Effector CD4-positive, alpha-beta T cell (primary cell): ENCODE results near the gene PLCB4.
"Not testable (repeated sequence)": the region's sequence is repeated elsewhere in the genome, so short reads cannot be mapped to it uniquely, and the experiment has no call there.

ENCODE experiments used
- DNase-seq: peaks from one replicate; pipeline ENCODE4 v3.0.0-alpha.2; 2020

PLCB4 gene

DNA sequence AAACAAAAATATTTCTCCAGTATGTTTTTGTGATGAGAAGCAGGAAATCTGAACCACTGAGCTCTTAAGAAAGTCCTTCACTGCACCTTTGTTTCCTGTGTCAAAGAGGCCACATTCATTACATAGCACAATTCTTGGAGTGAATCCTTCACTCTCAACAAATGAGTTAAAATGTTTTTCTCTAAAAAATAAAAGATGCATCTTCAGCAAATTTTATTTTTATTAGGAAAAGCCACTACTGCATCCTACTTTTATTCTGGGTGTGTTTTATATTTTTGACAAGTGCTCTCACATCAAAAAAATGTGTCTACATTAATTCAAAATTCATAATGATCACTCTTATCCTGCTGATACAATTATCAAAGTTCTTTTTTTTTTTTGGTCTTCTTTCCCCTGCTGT is 76.3 kb downstream of the PLCB4 start:
- no peak for DNase-seq

DNA sequence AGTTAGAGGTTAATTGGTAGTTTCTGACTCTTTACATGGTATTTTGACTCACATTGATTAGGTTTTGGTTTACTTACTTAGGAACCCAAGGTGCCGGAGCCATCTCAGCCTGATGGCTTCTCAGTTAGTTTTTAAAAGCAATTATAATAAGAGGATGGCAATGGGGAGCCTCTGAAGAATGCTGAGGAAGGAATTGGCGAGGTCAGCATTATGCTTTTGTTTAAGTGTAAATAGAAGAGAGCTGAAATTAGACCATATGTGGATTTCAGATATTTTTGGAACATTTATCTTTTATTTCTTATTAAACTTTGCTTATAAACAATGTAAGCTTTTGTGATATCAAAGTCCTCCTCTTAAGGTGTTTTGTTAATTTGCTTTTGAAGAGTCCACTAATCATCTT is 77.8 kb downstream of the PLCB4 start:
- DNase-seq = no peak

DNA sequence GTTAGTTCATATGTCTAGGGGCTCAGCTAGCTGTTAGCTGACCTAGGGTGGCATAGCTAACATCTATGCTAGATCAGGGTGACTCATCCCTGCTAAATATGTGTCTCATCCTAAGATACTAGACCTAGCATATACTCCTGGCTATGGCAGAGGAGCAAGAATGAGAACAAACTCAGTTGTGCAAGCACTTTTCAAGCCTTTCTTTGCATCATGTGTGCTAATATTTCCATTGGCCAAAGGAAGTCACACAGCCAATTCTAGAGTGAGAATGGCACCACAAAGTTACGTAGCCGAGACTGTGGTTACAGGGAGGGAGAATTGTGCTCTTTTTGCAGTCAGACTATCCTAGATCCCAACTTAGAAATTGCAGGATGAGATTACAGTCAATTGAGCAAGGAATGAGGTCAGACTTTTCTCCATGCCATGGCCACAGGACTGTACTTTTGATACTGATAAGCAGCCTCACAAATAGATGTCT is 78.7 kb downstream of the PLCB4 start:
- no peak for DNase-seq

- no peak for DNase-seq
Measured at GRCh38 chr20:9148291-9148690, 79.4 kb downstream of the PLCB4 start.

DNA sequence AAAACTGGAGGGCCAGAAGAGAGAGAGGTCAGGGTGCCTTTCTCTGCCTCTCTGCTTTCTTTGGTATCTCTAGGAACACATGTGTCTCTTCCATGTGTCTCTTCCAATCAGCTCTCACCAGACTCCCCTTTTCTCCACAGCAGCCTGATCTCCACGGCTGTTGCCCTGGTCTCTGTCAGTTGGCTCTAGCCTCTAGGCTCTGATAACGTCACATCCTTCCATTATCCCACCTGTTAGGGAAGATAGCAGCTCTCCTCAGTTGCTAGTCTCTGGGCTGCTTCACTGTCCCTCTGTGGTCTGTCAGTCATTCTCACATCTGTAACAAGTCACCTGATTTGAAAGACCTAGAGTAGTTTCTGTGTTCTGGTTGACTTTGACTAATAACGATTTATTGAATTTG is 80.2 kb downstream of the PLCB4 start:
- no peak for DNase-seq

DNA sequence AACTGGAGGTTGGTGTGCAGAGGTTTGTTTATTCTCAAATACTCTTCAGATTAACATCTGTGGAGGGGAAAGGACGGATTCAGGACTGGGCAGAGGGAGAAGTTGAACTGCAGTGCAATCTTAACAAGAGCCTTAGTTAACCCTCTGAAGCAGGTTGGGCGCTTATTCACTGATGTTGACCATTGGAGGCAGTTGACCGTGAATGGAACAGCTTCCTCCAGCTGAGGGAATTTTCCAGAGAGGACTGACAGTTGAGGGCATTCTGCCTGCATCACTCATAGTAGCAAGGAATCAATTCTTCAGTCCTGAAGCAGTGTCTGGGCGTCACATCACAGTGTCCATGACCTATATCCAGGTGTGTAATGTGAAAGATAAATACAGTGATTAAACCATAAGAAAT is 80.9 kb downstream of the PLCB4 start:
- DNase-seq = no peak

DNA sequence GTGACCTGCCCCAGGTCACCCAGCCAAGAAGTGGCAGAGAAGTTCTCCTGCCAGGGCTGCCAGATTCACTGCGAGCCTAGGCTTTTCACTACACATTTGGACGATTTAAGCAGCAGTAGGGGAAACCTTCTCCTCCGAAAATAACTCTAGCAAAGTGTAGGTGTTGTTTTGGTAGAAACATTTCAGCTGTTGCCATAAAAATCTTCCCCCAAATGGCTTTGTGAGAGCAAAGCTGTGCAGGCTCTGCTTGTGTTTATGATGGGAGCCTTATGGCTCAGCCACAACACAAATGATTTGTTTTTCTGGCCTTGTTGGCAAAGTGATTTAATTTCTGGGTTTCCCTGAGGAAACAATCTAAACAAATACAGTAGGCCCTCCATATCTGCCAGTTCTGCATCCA is 81.8 kb downstream of the PLCB4 start:
- DNase-seq = no peak

DNA sequence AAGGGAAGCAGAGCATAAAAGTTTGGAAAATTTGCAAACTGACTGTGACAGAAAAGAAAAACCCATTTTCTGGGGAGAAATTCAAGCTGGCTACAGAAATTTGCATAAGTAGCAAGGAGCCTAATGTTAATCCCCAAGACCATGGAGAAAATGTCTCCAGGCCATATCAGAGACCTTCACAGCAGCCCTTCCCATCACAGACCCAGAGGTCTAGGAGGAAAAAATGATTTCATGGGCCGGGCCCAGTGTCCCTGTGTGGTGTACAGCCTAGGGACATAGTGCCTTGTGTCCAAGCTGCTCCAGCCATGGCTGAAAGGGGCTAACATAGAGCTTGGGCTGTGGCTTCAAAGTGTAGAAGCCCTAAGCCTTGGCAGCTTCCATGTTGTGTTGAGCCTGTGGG is 83.3 kb downstream of the PLCB4 start:
- not testable (repeated sequence) for DNase-seq

- DNase-seq = no peak
Measured at GRCh38 chr20:9154464-9155024, 85.7 kb downstream of the PLCB4 start.

DNA sequence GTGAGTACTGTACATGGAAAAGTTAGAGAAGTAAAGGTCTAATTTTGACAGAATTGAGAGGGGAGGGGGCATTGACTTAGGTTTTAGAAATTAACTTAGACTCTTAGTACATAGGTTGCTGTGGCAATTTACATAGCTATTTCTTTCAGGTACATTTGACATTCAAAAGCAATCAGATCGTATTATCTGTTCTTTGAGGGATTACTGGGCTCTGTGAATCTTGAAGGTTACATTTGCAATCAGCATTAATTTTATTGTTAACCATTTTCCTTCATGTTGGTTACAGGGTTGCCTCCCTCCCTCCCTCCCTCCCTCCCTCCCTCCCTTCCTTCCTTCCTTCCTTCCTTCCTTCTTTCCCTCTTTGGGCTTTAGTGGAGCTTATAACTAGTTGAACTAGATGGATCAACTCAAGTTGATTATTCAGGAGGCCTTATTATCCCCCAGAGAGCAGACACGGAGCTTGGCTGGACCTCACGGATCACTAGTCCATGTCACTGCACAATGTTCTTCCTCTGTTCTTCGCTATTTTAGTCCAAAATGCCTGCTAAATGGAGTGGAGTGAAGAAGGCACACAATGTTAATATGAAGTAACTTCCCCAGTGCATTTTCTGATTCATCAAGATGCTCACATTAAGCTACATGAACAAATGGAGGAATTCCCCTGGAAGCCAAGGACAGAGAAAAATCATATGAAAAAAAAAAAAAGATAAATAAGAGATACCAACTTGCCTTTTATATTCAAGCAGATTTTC is 87.8 kb downstream of the PLCB4 start:
- no peak for DNase-seq

GRCh38 chr20:9160331-9160730 is 91.4 kb downstream of the PLCB4 start:
- DNase-seq = no peak

- no peak for DNase-seq
Measured at GRCh38 chr20:9160757-9161156, 91.9 kb downstream of the PLCB4 start.

DNA sequence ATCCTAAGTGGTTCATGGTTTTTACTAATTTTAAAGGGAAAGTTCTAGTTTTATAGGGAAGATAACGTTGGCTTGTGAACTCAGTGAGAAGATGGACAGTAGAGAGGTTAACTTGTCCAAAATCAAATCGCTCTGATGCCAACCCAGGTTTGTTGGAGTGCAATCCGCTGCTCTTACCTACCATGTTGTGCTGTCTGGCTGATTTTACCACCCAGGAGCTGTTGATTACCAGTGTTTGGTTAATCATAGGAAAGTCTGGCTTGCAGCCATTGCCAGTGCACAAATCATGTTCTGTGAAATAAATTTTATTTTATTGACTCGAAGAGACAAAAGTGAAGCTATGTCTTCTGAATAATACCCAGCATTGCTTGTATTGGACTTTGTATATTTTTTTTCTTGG is 92.4 kb downstream of the PLCB4 start:
- no peak for DNase-seq

DNA sequence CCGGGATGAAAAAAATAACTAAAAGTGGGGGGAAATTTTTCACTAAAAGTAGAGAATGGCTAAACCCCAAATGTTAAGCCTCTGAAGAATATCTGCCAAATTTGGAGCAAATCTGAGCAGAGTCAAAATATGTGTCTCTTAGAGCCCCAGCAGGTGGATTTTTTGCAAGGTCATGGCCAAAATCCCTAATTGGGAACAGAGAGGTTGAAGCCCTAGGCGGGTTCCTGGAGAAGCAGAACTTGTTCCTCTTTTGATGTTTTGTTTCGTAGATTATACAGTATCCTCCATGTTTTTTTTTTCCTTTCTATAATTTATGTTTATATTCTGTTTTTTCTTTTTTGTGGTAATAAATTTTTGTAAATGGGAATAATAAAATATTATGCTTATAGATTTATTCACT is 94.4 kb downstream of the PLCB4 start:
- DNase-seq = no peak

DNA sequence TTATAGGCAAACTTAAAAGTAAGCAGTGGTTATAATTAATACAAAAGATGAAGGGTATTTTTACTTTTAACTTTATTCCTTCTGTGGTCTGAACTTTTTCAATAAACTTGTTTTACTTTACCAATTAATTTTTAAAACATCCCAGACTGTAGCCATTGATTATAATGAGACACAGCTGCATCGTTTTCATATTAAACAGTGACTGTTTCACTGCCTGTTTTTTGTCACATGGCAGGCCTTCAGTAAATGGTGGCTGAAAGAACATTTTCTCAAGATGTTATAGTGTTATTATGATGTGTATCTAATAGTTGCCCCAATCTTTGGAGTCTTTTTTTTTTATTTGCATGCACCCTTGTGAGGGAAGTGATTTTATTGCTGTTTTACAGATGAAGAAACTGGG is 95.1 kb downstream of the PLCB4 start:
- no peak for DNase-seq

DNA sequence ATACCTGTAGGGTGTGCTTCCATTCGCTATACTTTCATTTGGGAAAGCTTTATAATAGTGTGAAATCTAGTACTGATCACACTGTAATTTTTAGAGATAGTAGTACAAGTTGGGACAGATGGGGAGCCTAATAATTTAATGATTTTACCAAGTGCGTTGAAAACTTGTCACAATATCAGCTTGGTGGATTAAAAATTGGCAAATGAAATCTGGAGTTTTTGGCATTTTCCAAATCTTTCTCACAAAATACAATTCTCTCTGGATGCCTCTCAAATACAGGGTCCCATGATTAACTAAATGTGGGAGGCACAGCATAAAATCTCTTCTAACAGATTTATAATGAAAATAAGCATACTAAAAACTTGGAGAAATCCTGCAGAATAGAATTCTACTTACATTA is 96.4 kb downstream of the PLCB4 start:
- DNase-seq = no peak

DNA sequence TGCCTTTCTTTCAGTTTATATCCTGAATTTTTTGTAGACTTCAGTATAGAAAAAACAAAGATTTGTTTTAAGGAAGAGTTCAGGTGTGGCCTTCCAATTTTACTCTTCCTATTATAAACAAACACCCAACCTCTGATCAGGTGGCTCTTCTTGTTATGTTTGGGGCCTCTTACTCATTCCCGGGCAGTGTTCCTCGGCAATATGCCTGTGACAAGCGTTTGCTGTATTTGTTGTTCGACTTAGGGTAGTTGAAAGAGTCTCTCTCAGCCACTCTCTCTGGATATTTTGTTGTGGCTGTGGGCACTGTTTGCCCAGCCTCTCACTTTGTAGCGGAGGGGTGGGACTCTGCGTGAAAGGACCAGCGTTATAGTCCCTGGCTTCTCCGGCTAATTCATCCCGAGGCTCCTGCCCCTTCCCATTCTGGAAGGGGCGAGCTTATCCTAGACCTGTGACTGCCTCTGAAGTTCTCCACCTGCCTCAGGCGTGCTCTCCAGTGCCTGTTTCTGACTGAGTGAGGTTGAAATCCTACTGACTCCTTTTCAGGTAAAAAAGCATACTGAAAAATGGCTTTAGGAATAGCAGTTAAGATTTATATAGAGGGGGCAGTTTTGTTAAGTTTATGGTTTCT is 97.4 kb downstream of the PLCB4 start:
- DNase-seq = no peak

- DNase-seq = no peak
Measured at GRCh38 chr20:9169409-9169808, 100.5 kb downstream of the PLCB4 start.

GRCh38 chr20:9172851-9173250 is 104.0 kb downstream of the PLCB4 start:
- no peak for DNase-seq

GRCh38 chr20:9177278-9177677 is 108.4 kb downstream of the PLCB4 start:
- DNase-seq = no peak

GRCh38 chr20:9179193-9179802 is 110.4 kb downstream of the PLCB4 start:
- DNase-seq = no peak

GRCh38 chr20:9179867-9180266 is 111.0 kb downstream of the PLCB4 start:
- DNase-seq = no peak

DNA sequence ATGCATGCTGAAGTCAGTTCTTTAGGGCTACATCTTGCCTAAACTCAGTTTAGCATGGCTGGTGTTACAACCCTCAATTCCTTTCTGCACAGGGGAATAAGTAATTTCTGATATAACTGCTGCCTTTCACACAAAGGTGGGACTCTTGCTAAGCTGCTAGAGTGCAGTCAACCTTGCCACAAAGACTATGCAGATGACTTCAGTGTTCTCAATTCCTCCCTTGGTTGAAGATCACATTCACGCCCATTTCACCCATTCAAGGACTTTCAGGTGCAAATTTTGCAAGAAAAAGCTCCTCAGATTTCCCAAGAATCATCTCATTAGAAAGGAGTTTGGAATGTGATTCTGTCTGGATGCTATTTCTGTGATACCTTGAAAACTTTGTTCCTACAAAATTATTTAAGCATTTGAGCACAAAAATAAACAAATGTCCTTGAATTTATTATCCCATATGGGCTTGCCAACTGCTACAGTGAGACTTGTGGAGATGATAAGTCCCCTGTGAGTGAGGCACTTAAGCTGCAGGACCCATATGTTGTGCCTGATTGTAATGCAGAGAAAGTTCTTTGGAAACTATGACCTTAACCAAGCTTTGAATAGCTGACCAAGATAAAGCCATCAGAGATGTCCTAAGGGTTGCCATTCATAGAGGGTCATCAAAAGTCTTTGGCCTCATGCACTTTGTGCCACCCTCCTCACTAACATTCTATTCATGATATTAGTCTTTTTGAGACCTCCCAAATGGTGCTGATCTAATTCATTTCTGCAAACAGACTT is 111.8 kb downstream of the PLCB4 start:
- no peak for DNase-seq
